Stimulated activated CD4-positive, alpha-beta T cell treated with anti-CD3 and anti-CD28 coated beads, TNF-alpha, amount 100 ng/mL, for 4 hours (primary cell): Measurements from ENCODE around the gene BACH2.
"Not testable (repeated sequence)": the region's sequence is repeated elsewhere in the genome, so short reads cannot be mapped to it uniquely, and the experiment has no call there.

Experiments used
- DNase-seq, 3 experiments: peaks; one replicate each; pipeline ENCODE4 v3.0.0-alpha.2; 2020; ENCODE audit warnings: low read depth in 3 of 3

Gene BACH2

DNA sequence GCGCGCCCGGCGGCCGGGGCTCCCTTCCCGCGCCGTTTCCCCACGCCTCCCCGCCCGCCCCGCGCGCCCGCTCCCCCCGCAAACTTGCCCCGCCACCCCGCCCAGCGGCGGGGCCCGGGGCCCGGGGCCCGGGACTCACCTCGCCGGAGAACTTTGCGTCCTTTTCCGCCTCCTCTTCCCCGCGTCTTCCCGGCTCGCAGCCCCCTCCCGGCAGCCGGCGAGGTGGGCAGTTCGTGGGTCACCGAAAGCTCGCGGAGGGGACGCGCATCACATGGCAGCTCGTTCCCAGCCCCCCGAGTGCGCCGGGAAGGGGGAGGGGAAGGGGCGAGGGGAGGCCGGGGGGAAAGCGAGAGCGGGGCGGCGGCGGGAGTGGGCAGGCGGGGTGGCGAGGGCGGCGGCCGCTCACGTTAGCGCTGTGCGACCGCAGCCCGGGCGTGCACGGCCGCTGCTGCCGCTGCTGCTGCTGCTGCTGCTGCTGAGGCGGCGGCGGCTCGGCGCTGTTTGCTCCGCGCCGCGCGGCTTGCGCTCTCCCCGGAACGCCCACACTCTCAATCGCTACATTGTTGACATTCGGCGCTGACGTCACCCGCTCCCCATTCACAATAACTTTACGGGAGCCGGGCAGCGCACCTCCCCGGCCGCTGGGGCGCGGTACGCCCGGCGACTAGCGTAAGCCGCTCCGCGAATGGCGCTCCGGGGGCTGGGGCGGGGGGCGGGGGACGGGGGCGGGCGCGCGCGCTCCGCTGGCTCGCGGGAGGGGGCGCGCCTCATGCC, at the start of gene BACH2:
Gene BACH2 (minus strand): TSS at position 503 of the 774 bp plus-strand sequence. CDS start 287,999 bp downstream, outside the sequence.
- peak; percentile 81 to 96 (median 93) for DNase-seq

- no peak for DNase-seq
These were observed 46.9 kb upstream of the BACH2 start for GRCh38 chr6:90343576-90343975.

GRCh38 chr6:90338409-90338808, 41.8 kb upstream of the BACH2 start:
- DNase-seq, result no peak

DNA sequence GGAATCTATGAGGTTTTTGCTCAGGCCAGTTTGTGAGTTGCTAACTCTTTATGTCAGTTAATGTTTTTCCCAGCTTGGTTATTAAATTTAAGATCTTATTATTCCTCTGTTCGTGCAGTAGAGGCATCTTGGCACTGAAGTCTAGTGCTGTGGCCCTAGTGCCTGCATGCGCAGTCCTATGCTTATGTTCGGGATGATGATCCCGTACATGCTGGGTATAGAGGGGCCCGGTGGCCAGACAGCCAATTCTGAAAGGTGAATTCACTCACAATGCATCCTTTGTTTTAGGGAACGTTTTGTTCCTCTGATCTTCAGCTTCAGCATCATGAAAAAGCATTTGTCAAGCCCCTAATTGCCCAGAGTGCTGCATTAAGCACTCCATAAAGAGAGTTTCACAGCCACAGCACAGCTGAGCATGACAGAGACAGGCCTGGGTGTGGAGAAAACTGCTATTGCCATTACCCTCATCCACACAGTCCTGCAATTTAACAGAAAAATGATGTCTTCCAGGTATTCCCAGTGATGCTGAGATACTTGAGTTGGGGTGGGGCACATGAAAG, 39.8 kb upstream of the BACH2 start:
- DNase-seq, result no peak

GRCh38 chr6:90333928-90334327, 37.3 kb upstream of the BACH2 start:
- no peak for DNase-seq

GRCh38 chr6:90332978-90333543, 36.4 kb upstream of the BACH2 start:
- DNase-seq, result not testable (repeated sequence)

GRCh38 chr6:90329386-90330077, 32.9 kb upstream of the BACH2 start:
- DNase-seq, result no peak

- DNase-seq, result no peak
These were observed 31.4 kb upstream of the BACH2 start for GRCh38 chr6:90328004-90328403.

DNA sequence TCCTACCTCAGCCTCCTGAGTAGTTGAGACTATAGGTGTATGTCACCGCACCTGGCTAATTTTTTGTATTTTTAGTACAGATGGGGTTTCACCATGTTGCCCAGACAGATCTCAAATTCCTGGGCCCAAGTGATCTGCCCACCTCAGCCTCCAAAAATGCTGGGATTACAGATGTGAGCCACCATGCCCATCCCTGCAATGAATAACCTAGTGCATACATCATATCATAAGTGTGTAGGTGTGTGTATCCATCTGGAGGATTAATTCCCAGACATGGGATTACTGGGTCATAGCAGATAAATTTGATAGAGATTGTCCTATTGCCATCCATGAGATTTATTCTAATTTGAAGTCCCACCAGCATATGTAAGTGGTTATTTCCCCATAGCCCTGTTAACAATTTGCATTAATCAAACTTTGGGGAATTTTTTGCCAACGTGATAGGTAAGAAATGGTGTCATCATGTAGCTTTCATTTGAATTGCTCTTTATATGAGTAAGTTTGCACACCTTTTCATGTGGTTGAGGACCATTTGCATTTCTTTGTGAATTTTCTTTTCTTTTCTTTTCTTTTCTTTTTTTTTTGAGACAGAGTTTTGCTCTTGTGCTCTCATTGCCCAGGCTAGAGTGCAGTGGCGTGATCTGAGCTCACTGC, 29.9 kb upstream of the BACH2 start:
- no peak for DNase-seq

DNA sequence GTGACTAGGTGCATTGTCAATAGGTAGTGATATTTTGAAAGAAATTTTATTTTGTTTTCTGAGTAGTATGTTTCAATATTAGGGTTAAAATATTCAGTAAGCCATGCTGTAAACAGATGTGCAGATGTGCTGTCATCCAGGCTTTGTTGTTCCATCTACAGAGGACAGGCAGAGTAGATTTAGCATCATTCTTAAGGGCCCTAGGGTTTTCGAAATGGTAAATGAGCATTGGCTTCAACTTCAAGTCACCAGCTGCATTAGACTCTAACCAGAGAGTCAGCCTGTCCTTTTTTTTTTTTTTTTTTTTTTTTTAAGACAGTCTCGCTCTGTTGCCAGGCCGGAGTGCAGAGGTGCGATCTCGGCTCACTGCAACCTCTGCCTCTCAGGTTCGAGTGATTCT, 27.1 kb upstream of the BACH2 start:
- DNase-seq, result no peak

DNA sequence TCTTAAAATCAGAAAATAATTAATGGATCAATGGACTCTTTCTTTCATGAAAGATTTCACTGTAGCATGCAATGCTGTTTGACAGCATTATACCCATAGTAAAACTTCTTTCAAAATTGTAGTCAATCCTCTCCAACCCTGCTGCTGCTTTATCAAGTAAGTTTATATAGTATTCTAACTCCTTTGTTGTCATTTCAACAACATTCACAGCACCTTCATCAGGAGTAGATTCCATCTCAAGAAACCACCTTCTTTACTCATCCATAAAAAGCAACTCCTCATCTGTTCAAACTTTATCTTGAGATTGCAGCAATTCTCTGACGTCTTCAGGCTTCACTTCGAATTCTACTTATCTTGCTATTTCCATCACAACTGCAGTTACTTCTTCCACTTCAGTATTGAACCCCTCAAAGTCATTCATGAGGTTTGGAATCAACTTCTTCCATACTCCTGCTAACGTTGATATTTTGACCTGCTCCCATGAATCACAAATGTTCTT, 26.4 kb upstream of the BACH2 start:
- DNase-seq, result no peak

- no peak for DNase-seq
These were observed 23.5 kb upstream of the BACH2 start for GRCh38 chr6:90319979-90320685.

- no peak for DNase-seq
These were observed 22.4 kb upstream of the BACH2 start for GRCh38 chr6:90319044-90319443.

DNA sequence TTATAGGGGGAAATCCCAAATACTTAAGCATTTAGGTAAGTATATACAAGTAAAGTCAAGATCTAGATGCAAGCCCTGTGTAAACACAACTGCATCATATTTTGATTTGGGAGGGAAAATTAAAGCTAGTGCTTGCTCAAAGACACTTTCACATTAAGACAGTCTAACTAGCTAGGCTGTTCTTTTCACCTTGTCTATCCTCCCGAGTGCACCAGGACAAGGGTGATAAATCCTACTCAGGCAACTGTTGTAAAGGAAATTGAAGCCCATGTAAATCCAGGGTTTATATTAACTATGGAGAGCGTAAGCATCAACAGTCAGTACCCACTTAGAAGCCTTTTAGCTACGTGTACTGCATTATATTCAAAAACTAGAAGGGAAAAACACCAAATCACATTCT, 19.3 kb upstream of the BACH2 start:
- DNase-seq, result no peak

DNA sequence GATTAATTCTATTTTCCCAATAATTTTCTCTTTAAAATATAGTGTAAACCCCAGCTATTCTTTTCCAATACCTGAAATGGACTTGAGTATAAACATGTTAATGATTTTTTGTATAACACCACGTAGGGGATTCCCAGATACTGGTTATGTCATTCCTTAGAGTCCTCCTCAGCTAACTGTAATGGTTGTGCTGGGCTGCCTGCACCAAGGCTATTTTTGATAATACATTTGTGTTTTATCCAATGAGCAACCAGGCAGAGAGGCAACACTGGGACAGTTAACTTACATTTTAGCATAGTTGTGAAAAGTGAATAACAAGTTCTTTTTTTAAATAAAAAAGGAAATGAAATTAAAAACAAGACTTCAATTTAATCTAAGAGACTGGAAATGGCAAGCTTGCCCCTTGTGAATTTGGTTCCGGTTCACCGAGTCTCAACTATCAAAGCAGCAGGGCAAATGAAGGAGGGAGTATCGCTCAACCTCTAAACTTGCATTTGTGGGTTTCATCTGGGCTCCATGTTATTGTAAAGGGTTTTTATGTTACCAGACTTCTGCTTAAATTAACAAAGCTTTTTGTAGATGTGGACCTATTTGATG, 18.8 kb upstream of the BACH2 start:
- no peak for DNase-seq

DNA sequence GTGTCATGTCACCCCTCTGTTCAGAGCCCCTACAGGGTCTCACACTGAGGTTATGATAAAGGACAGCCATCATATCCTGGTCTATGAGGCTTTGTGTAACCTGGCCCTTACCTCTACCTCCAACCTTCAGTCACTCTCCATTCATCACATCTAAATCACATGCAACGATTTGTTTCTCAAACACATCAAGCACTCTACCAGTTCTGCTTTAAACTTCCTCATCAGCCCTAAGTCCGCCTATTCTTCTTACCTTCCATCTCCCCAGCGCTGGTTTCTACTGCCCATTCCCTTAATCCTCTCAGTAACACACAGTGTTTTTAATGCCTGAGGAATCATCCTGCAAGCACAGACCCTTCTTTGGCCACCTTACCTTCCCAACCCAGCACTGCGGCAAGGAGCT, 17.9 kb upstream of the BACH2 start:
- DNase-seq, result no peak

GRCh38 chr6:90311569-90311968, 14.9 kb upstream of the BACH2 start:
- no peak for DNase-seq

GRCh38 chr6:90305800-90306448, 9.3 kb upstream of the BACH2 start:
- no peak for DNase-seq

- no peak for DNase-seq
These were observed 7.7 kb upstream of the BACH2 start for GRCh38 chr6:90304308-90304707.

GRCh38 chr6:90303039-90303438, 6.4 kb upstream of the BACH2 start:
- DNase-seq, result no peak
